Caco-2 (cell line): ENCODE results near the gene ATAD3A. TPM values are rescaled to one million over a fixed set of nuclear protein-coding genes. Genes with fewer than 3 reads are reported as not detected.

Source experiments
- BruUV-seq: library from RNA; stranded (reverse); fragments of 400-500 nt; replicated peaks from 2 replicates; lab custom pipeline; 2021; lab: Mats Ljungman, UMichigan
- CTCF ChIA-PET: fragments of 300-600 bp; sonication (Branson Sonifier 250); formaldehyde crosslinking; loops from one replicate; lab custom pipeline; 2022; ENCODE audit warnings: antibody characterized with exemption; lab: Charles Lee
- POLR2A ChIA-PET: fragments of 300-600 bp; sonication (Branson Sonifier 250); formaldehyde crosslinking; loops from one replicate; lab custom pipeline; 2022; ENCODE audit warnings: antibody characterized with exemption; lab: Charles Lee
- DNase-seq, 2 experiments: peaks; one replicate each; pipeline versions ENCODE4 v3.0.0 to v3.0.0-alpha.2; 2020 to 2022
- H3K27me3 ChIP-seq: replicated peaks from 2 replicates; pipeline ENCODE4 v1.6.0; 2011; ENCODE audit warnings: low read length; ENCODE audit not compliant: control insufficient read depth, insufficient read depth
- H3K36me3 ChIP-seq: 2 replicates; pipeline ENCODE4 v1.5.1; 2011; ENCODE audit warnings: low read length; ENCODE audit not compliant: control insufficient read depth, insufficient read depth
- H3K4me1 ChIP-seq: fragments of 250-450 bp; sonication (Bioruptor Pico); 2 replicates; pipeline ENCODE4 v1.5.1; 2020; ENCODE audit warnings: mild to moderate bottlenecking
- H3K4me3 ChIP-seq: 2 replicates; pipeline ENCODE4 v1.5.1; 2011; ENCODE audit warnings: low read depth, mild to moderate bottlenecking, control low read depth, low read length
- H3K9me3 ChIP-seq: fragments of 250-450 bp; sonication (Bioruptor Pico); 2 replicates; pipeline ENCODE4 v1.5.1; 2020; ENCODE audit warnings: mild to moderate bottlenecking, moderate library complexity
- H3K27ac Mint-ChIP-seq: one replicate; pipeline ENCODE4 v1.8.0; 2022; ENCODE audit warnings: mixed read lengths; ENCODE audit not compliant: unreplicated experiment
- H3K27me3 Mint-ChIP-seq: one replicate; pipeline ENCODE4 v1.8.0; 2022; ENCODE audit warnings: mixed read lengths; ENCODE audit not compliant: insufficient read depth, unreplicated experiment
- H3K36me3 Mint-ChIP-seq: one replicate; pipeline ENCODE4 v1.8.0; 2022; ENCODE audit warnings: mild to moderate bottlenecking, mixed read lengths; ENCODE audit not compliant: insufficient read depth, unreplicated experiment
- H3K4me1 Mint-ChIP-seq: one replicate; pipeline ENCODE4 v1.8.0; 2022; ENCODE audit warnings: low read depth, mixed read lengths; ENCODE audit not compliant: unreplicated experiment
- H3K4me3 Mint-ChIP-seq: one replicate; pipeline ENCODE4 v1.8.0; 2022; ENCODE audit warnings: mild to moderate bottlenecking, moderate library complexity, mixed read lengths; ENCODE audit not compliant: unreplicated experiment
- H3K9me3 Mint-ChIP-seq: one replicate; pipeline ENCODE4 v1.8.0; 2022; ENCODE audit warnings: mixed read lengths; ENCODE audit not compliant: unreplicated experiment
- intact Hi-C: fragments of 100-400 bp; cut with micrococcal nuclease; formaldehyde crosslinking; loops from one replicate; pipeline ENCODE4 v1.10.0; 2022; ENCODE audit not compliant: unreplicated experiment
- total RNA-seq: library from RNA; stranded (reverse); gene quantifications from 2 replicates; pipeline ENCODE4 v1.2.3, GENCODE V29; 2022
- TF ChIP-seq, protein P1 (sequence below), 2 experiments: fragments of 200-600 bp in 1 of 2; IDR thresholded peaks; 1 replicate in 1 of 2; 2 replicates in 1 of 2; pipeline versions ENCODE4 v1.5.1 to v1.8.0; 2011 to 2022; ENCODE audit warnings: antibody characterized with exemption in 1 of 2, control low read depth in 1 of 2, inconsistent platforms in 1 of 2, low read depth in 1 of 2, low read length in 1 of 2, mild to moderate bottlenecking in 1 of 2, moderate library complexity in 1 of 2; ENCODE audit not compliant: insufficient read depth in 1 of 2, severe bottlenecking in 1 of 2, unreplicated experiment in 1 of 2

ATAD3A gene
- total RNA-seq, 1 experiment from 2014 or later = 58.6 TPM

- Mint-ChIP-seq H3K9me3 (no peaks in the 10 kb centered on the region), H3K4me3 (no peak overlapping the region), H3K27me3 (no peaks in the 10 kb centered on the region), H3K4me1 (no peaks in the 10 kb centered on the region), H3K36me3 (peaks cover 60% of the 10 kb centered on the region), H3K27ac (peak overlapping the region; percentile 69)
- BruUV-seq = no TSS peak
- H3K9me3 ChIP-seq = no peaks in the 10 kb centered on the region
- TF ChIP-seq, protein P1, sequence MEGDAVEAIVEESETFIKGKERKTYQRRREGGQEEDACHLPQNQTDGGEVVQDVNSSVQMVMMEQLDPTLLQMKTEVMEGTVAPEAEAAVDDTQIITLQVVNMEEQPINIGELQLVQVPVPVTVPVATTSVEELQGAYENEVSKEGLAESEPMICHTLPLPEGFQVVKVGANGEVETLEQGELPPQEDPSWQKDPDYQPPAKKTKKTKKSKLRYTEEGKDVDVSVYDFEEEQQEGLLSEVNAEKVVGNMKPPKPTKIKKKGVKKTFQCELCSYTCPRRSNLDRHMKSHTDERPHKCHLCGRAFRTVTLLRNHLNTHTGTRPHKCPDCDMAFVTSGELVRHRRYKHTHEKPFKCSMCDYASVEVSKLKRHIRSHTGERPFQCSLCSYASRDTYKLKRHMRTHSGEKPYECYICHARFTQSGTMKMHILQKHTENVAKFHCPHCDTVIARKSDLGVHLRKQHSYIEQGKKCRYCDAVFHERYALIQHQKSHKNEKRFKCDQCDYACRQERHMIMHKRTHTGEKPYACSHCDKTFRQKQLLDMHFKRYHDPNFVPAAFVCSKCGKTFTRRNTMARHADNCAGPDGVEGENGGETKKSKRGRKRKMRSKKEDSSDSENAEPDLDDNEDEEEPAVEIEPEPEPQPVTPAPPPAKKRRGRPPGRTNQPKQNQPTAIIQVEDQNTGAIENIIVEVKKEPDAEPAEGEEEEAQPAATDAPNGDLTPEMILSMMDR (IDR thresholded peaks at IDR 0.05; ENCODE audit: insufficient read depth in 1 of 2, low read depth in 1 of 2, low read length in 1 of 2, severe bottlenecking in 1 of 2, unreplicated experiment in 1 of 2) = no peak
- H3K36me3 ChIP-seq = no peaks in the 10 kb centered on the region
- no peak for DNase-seq
- H3K4me3 ChIP-seq = no peak overlapping the region
- intact Hi-C loops = no loop called here
- POLR2A ChIA-PET = interaction anchor here (0.6 kb wide), 1 partner anchor 449 kb away, joined by 6 read pairs; no protein-coding TSS in a partner anchor
- CTCF ChIA-PET = no interaction called here
- H3K27me3 ChIP-seq = no peaks in the 10 kb centered on the region
- no peaks in the 10 kb centered on the region for H3K4me1 ChIP-seq
Measured at GRCh38 chr1:1561801-1562470, 50.0 kb downstream of the ATAD3A start.

GRCh38 chr1:1562556-1563195, 50.7 kb downstream of the ATAD3A start:
- no TSS peak for BruUV-seq
- Mint-ChIP-seq H3K4me1 (no peaks in the 10 kb centered on the region), H3K27ac (no peak overlapping the region), H3K36me3 (peaks cover 68% of the 10 kb centered on the region), H3K4me3 (no peak overlapping the region), H3K27me3 (no peaks in the 10 kb centered on the region), H3K9me3 (no peaks in the 10 kb centered on the region)
- TF ChIP-seq, protein P1 (IDR thresholded peaks at IDR 0.05; ENCODE audit: insufficient read depth in 1 of 2, low read depth in 1 of 2, low read length in 1 of 2, severe bottlenecking in 1 of 2, unreplicated experiment in 1 of 2) = no peak
- intact Hi-C loops = no loop called here
- Histone ChIP-seq H3K4me1 (no peaks in the 10 kb centered on the region), H3K36me3 (no peaks in the 10 kb centered on the region), H3K4me3 (no peak overlapping the region), H3K9me3 (no peaks in the 10 kb centered on the region), H3K27me3 (no peaks in the 10 kb centered on the region)
- DNase-seq = no peak
- ChIA-PET CTCF (no interaction called here), POLR2A (no interaction called here)

GRCh38 chr1:1563688-1564087, 51.7 kb downstream of the ATAD3A start:
- POLR2A ChIA-PET = no interaction called here
- no peaks in the 10 kb centered on the region for H3K36me3 ChIP-seq
- H3K4me1 ChIP-seq = no peaks in the 10 kb centered on the region
- no peak overlapping the region for H3K27ac Mint-ChIP-seq
- H3K4me3 Mint-ChIP-seq = no peak overlapping the region
- no TSS peak for BruUV-seq
- no peak overlapping the region for H3K4me3 ChIP-seq
- H3K9me3 Mint-ChIP-seq = no peaks in the 10 kb centered on the region
- DNase-seq = no peak
- H3K4me1 Mint-ChIP-seq = no peaks in the 10 kb centered on the region
- TF ChIP-seq, protein P1 (IDR thresholded peaks at IDR 0.05; ENCODE audit: insufficient read depth in 1 of 2, low read depth in 1 of 2, low read length in 1 of 2, severe bottlenecking in 1 of 2, unreplicated experiment in 1 of 2) = no peak
- H3K36me3 Mint-ChIP-seq = peaks cover 70% of the 10 kb centered on the region
- H3K27me3 ChIP-seq = no peaks in the 10 kb centered on the region
- intact Hi-C loops = no loop called here
- no peaks in the 10 kb centered on the region for H3K9me3 ChIP-seq
- CTCF ChIA-PET = no interaction called here
- no peaks in the 10 kb centered on the region for H3K27me3 Mint-ChIP-seq
